ENCODE measurements around the gene PDCD1LG2. TPM values are rescaled to one million over a fixed set of nuclear protein-coding genes. Genes with fewer than 3 reads are reported as not detected.

Gene PDCD1LG2
- total RNA-seq, 4 donors from 2014 or later, result 0.47 to 4.6 (median 2.4) TPM

DNA sequence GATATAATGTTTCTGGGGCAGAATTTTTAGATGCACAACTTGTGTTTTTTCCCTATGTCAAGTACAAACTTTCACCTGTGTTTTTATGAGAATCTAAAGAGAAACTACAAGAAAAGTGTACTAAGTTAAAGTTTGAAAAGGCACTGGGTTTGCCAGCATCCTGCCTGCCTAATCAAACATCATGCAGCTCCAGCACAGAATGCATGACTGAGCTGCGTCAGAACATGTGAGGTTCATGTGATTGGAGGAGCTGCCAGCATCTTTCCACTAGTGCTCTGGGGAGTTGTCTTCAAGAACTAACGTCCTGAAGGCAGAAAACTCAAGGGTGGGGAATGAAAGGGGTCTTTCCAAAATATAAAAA lies 72.5 kb downstream of the PDCD1LG2 start:
- no peak for TF ChIP-seq EP300 (IDR thresholded peaks at IDR 0.05)
- TF ChIP-seq POLR2A (IDR thresholded peaks at IDR 0.05), result no peak
- no peak for TF ChIP-seq POLR2AphosphoS5 (IDR thresholded peaks at IDR 0.05)
- Histone ChIP-seq H3K4me3 (no peak overlapping the region), H3K9me3 (no peaks in the 10 kb centered on the region), H3K27ac (peak overlapping the region in 1 of 4 donors; percentile 26), H3K36me3 (no peaks in the 10 kb centered on the region), H3K4me1 (peaks cover 0 to 11% (median 5%) of the 10 kb centered on the region in 3 donors), H3K27me3 (no peaks in the 10 kb centered on the region)
- ATAC-seq, result peak; percentile 57
- 4 to 14% methylated on average over 2 of the region's 2 CpGs for WGBS, 2 donors (ENCODE audit: low coverage in 1 of 2)

DNA sequence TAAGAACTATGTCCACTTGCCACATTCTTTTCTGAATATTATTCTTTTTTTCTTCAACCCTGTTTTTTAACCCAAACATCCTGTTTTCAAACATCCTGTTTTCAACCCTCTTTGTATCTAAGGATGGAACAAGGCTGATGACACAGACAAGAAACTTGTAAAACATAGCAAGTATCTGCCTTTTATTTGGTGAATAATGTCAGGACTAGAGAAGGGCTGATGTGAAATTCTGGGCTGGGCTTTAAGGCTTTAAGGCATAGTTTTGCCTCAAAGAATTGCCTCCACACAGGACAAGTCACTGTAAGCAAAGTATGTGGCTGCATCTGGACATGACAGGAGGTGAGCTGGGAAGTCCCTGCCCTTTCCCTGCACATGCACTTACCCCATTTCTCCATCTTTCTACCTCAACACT lies 76.1 kb downstream of the PDCD1LG2 start:
- H3K27ac ChIP-seq, result no peak overlapping the region
- TF ChIP-seq, protein P1, sequence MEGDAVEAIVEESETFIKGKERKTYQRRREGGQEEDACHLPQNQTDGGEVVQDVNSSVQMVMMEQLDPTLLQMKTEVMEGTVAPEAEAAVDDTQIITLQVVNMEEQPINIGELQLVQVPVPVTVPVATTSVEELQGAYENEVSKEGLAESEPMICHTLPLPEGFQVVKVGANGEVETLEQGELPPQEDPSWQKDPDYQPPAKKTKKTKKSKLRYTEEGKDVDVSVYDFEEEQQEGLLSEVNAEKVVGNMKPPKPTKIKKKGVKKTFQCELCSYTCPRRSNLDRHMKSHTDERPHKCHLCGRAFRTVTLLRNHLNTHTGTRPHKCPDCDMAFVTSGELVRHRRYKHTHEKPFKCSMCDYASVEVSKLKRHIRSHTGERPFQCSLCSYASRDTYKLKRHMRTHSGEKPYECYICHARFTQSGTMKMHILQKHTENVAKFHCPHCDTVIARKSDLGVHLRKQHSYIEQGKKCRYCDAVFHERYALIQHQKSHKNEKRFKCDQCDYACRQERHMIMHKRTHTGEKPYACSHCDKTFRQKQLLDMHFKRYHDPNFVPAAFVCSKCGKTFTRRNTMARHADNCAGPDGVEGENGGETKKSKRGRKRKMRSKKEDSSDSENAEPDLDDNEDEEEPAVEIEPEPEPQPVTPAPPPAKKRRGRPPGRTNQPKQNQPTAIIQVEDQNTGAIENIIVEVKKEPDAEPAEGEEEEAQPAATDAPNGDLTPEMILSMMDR (IDR thresholded peaks at IDR 0.05), result no peak
- TF ChIP-seq POLR2AphosphoS5 (IDR thresholded peaks at IDR 0.05) (no peak), POLR2A (IDR thresholded peaks at IDR 0.05) (no peak), EP300 (IDR thresholded peaks at IDR 0.05) (no peak)
- no peaks in the 10 kb centered on the region for H3K9me3 ChIP-seq
- no peaks in the 10 kb centered on the region for H3K27me3 ChIP-seq
- no peak for ATAC-seq
- peaks cover 0 to 20% (median 5%) of the 10 kb centered on the region in 3 donors for H3K4me1 ChIP-seq
- H3K36me3 ChIP-seq, result no peaks in the 10 kb centered on the region
- H3K4me3 ChIP-seq, result no peak overlapping the region

DNA sequence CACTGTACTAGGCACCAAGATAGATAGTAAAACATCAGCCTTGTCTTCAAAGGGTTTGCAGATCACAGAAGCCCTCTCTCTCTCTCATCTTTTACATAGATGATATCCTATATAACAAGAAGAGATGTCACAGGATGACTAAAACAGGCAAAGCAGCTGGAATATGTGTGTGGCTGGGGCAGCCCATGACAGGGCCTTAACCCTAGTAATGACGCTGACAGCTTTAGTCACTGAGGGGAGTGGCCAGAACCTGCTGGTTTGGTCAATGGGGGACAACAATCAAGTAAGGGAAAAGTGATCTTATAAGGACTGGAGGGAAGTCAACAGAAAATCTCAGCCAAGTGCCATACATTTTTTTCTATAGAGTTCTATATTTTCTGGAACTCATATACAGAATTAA lies 76.7 kb downstream of the PDCD1LG2 start:
- no peak for ATAC-seq
- WGBS, 2 donors (ENCODE audit: low coverage in 1 of 2), result 73% methylated on average over 1 of the region's 1 CpG; no CpG with 5 or more reads in 1 of the 2 donors
- H3K27me3 ChIP-seq, result no peaks in the 10 kb centered on the region
- H3K27ac ChIP-seq, result no peak overlapping the region
- H3K36me3 ChIP-seq, result no peaks in the 10 kb centered on the region
- no peak overlapping the region for H3K4me3 ChIP-seq
- no peaks in the 10 kb centered on the region for H3K9me3 ChIP-seq
- peaks cover 0 to 20% (median 5%) of the 10 kb centered on the region in 3 donors for H3K4me1 ChIP-seq
- TF ChIP-seq, protein P1 (IDR thresholded peaks at IDR 0.05), result no peak
- TF ChIP-seq POLR2AphosphoS5 (IDR thresholded peaks at IDR 0.05) (no peak), POLR2A (IDR thresholded peaks at IDR 0.05) (no peak), EP300 (IDR thresholded peaks at IDR 0.05) (no peak)

DNA sequence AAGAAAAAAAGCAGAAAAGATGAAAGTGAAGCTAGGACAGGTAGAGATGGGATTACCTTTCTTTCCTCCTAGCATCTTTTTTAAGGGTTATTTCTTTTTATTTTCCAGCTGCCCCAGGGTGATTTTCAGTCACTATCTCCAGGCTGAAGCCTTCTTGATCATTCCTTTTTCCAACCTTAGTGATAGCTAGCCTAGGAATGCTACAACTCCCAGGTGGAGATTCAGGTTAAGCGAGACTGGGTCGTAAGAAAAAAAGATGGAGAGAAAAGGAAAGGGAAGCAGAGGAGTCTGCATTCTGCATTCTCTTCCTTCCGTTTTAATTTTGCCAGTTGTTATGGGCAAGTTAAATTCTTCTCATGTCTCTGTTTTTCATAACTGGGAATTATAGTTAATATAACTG lies 81.9 kb downstream of the PDCD1LG2 start:
- WGBS, 2 donors (ENCODE audit: low coverage in 1 of 2), result 69 to 79% methylated on average over 2 to 3 of the region's 3 CpGs
- Histone ChIP-seq H3K9me3 (no peaks in the 10 kb centered on the region), H3K27ac (no peak overlapping the region), H3K36me3 (no peaks in the 10 kb centered on the region), H3K4me3 (no peak overlapping the region), H3K4me1 (peaks cover 0 to 9% (median 0%) of the 10 kb centered on the region in 3 donors), H3K27me3 (no peaks in the 10 kb centered on the region)
- no peak for ATAC-seq
- TF ChIP-seq EP300 (IDR thresholded peaks at IDR 0.05), result no peak

DNA sequence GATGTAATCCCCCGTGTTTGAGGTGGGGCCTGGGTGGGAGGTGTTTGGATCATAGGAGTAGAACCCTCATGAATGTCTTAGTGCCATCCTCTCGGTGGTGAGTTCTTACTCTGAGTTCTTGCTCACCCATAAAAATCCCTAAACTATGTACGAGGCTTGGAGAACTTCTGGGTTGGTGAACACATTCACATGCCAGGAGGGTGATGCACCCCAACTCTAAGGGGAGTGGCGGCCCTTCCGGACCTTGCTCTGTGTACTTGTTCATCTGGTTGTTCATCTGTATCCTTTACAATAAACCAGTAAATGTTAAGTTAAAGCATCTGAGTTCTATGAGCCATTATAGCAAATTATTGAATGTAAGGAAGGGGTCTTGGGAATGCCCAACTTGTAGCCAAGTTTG lies 82.6 kb downstream of the PDCD1LG2 start:
- no peaks in the 10 kb centered on the region for H3K27me3 ChIP-seq
- no peaks in the 10 kb centered on the region for H3K36me3 ChIP-seq
- no peak overlapping the region for H3K4me3 ChIP-seq
- 71 to 91% methylated on average over 4 of the region's 5 CpGs for WGBS, 2 donors (ENCODE audit: low coverage in 1 of 2)
- ATAC-seq, result no peak
- no peaks in the 10 kb centered on the region for H3K9me3 ChIP-seq
- peaks cover 0 to 9% (median 0%) of the 10 kb centered on the region in 3 donors for H3K4me1 ChIP-seq
- H3K27ac ChIP-seq, result no peak overlapping the region
- TF ChIP-seq, protein P1 (IDR thresholded peaks at IDR 0.05), result no peak
- TF ChIP-seq POLR2AphosphoS5 (IDR thresholded peaks at IDR 0.05) (no peak), POLR2A (IDR thresholded peaks at IDR 0.05) (no peak), EP300 (IDR thresholded peaks at IDR 0.05) (no peak)

DNA sequence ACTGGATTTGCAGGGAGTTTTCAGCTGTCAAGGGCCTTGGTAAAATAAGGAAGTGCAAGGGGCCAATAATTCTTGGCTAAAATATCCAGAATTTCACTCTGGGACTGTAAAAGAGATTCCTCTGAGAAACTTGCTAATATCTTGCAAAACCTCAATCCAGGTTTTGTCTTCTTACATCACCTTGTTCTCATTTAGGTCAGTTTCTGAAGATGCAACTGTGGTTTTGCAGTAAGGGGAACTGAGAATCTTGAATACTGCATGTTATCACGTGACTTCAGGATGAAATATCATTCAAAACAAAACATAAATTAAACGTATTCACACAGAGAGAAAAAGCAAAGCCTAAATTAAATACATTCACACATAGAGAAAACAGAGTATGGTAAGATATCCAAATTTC lies 83.6 kb downstream of the PDCD1LG2 start:
- Histone ChIP-seq H3K4me1 (peaks cover 0 to 9% (median 0%) of the 10 kb centered on the region in 3 donors), H3K27me3 (no peaks in the 10 kb centered on the region), H3K27ac (no peak overlapping the region), H3K4me3 (no peak overlapping the region), H3K9me3 (no peaks in the 10 kb centered on the region), H3K36me3 (no peaks in the 10 kb centered on the region)
- ATAC-seq, result no peak
- no peak for TF ChIP-seq POLR2A (IDR thresholded peaks at IDR 0.05)
- TF ChIP-seq, protein P1 (IDR thresholded peaks at IDR 0.05), result no peak
- TF ChIP-seq EP300 (IDR thresholded peaks at IDR 0.05), result no peak
- no peak for TF ChIP-seq POLR2AphosphoS5 (IDR thresholded peaks at IDR 0.05)
- WGBS, 2 donors (ENCODE audit: low coverage in 1 of 2), result 62 to 88% methylated on average over 2 of the region's 2 CpGs

All from gastroesophageal sphincter (tissue), 4 donors.